GM13976 (cell line): ENCODE measurements around the gene SIGLEC1.

Experiments used
- DNase-seq: peaks from one replicate; pipeline ENCODE4 v3.0.0; 2012; ENCODE audit warnings: low spot score
- CTCF ChIP-seq: IDR thresholded peaks from 2 replicates; pipeline ENCODE4 v1.5.1; 2012; ENCODE audit warnings: borderline replicate concordance, mild to moderate bottlenecking; ENCODE audit not compliant: insufficient read depth; ENCODE audit errors: extremely low read depth, missing control alignments, control extremely low read depth
- in situ Hi-C: fragments of 300-500 bp; cut with MboI; formaldehyde crosslinking; loops from one replicate; pipeline ENCODE4 v1.12.0; 2022; ENCODE audit warnings: low sequenced_read_pairs, mixed read lengths, inconsistent platforms; ENCODE audit not compliant: unreplicated experiment

Gene SIGLEC1

GRCh38 chr20:3739926-3740451 is 27.6 kb upstream of the SIGLEC1 start:
- no peak for TF ChIP-seq CTCF
- in situ Hi-C loops = no loop called here

GRCh38 chr20:3739054-3739925 is 26.9 kb upstream of the SIGLEC1 start:
- DNase-seq = no peak
- in situ Hi-C loops = no loop called here
- TF ChIP-seq CTCF = no peak

More at GRCh38 chr20:3739926-3740451, 27.6 kb upstream of the SIGLEC1 start:
- DNase-seq = no peak

- in situ Hi-C loops = no loop called here
- TF ChIP-seq CTCF = no peak
- no peak for DNase-seq
These were observed 26.0 kb upstream of the SIGLEC1 start for GRCh38 chr20:3738111-3739053.

GRCh38 chr20:3735768-3736167 is 23.4 kb upstream of the SIGLEC1 start:
- no peak for DNase-seq
- in situ Hi-C loops = no loop called here
- TF ChIP-seq CTCF = no peak

- no peak for DNase-seq
- in situ Hi-C loops = no loop called here
- TF ChIP-seq CTCF = no peak
These were observed 21.9 kb upstream of the SIGLEC1 start for GRCh38 chr20:3734111-3734843.
